ENCODE measurements around the gene BEND7. TPM values are rescaled to one million over a fixed set of nuclear protein-coding genes. Genes with fewer than 3 reads are reported as not detected.

The BEND7 gene
- total RNA-seq, 4 donors from 2014 or later: 10.8 to 27.5 (median 21.5) TPM

DNA sequence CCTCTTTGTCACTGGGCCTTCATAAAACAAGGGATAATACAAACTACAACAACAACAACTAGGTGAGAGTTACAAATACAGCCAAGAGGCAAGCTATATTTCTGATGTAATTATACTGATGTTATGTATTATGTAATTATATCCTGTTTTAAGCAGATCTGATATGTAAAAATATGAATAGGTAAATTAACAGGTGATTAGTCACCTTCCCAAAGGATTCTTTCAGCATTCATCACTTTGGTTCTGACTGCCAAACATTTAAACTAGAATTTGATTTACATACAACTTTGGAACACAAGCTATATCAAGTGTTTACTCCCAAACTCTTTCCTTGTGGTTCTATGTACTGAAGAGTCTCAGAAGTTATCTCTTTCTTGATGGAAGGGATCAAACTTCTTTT lies 53.7 kb downstream of the BEND7 start:
- TF ChIP-seq, protein P1, sequence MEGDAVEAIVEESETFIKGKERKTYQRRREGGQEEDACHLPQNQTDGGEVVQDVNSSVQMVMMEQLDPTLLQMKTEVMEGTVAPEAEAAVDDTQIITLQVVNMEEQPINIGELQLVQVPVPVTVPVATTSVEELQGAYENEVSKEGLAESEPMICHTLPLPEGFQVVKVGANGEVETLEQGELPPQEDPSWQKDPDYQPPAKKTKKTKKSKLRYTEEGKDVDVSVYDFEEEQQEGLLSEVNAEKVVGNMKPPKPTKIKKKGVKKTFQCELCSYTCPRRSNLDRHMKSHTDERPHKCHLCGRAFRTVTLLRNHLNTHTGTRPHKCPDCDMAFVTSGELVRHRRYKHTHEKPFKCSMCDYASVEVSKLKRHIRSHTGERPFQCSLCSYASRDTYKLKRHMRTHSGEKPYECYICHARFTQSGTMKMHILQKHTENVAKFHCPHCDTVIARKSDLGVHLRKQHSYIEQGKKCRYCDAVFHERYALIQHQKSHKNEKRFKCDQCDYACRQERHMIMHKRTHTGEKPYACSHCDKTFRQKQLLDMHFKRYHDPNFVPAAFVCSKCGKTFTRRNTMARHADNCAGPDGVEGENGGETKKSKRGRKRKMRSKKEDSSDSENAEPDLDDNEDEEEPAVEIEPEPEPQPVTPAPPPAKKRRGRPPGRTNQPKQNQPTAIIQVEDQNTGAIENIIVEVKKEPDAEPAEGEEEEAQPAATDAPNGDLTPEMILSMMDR (IDR thresholded peaks at IDR 0.05): no peak
- TF ChIP-seq POLR2A (IDR thresholded peaks at IDR 0.05) (no peak), EP300 (IDR thresholded peaks at IDR 0.05) (no peak)
- Histone ChIP-seq H3K4me3 (no peak overlapping the region), H3K27me3 (no peaks in the 10 kb centered on the region), H3K4me1 (no peaks in the 10 kb centered on the region), H3K27ac (no peak overlapping the region), H3K36me3 (peaks cover 0 to 37% (median 0%) of the 10 kb centered on the region in 3 donors), H3K9me3 (no peaks in the 10 kb centered on the region)
- DNase-seq (ENCODE audit: low spot score in 2 of 2): no peak

DNA sequence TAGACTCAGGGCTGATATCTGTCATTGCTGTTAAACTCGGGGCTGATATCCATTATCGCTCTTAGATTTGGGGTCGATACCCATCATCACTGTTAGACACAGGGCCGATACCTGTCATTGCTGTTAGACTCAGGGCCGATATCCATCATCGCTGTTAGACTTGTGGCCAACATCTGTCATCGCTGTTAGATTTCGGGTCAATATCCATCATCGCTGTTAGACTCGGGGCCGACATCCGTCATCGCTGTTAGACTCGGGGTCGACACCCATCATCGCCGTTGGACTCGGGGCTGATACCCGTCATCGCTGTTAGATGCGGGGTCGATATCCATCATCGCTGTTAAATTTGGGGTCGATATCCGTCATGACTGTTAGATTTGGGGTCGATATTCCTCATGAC lies 54.8 kb downstream of the BEND7 start:
- Histone ChIP-seq H3K4me1 (no peaks in the 10 kb centered on the region), H3K27me3 (no peaks in the 10 kb centered on the region), H3K36me3 (peaks cover 0 to 32% (median 0%) of the 10 kb centered on the region in 3 donors), H3K4me3 (no peak overlapping the region), H3K9me3 (no peaks in the 10 kb centered on the region), H3K27ac (no peak overlapping the region)
- 98 to 99% methylated on average over 26 of the region's 26 CpGs for WGBS, 2 donors
- no peak for DNase-seq (ENCODE audit: low spot score in 2 of 2)
- TF ChIP-seq POLR2A (IDR thresholded peaks at IDR 0.05): no peak
- TF ChIP-seq EP300 (IDR thresholded peaks at IDR 0.05): no peak
- TF ChIP-seq, protein P1 (IDR thresholded peaks at IDR 0.05): no peak

DNA sequence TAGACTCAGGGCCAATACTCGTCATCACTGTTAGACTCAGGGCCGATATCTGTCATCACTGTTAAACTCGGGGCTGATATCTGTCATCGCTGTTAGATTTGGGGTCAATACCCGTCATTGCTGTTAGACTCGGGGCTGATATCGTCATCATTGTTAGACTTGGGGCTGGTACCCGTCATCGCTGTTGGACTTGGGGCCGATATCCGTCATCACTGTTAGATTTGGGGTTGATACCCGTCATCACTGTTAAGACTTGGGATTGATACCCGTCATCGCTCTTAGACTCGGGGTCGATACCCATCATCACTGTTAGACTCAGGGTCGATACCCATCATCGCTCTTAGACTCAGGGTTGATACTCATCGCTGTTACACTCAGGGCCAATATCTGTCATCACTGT lies 56.5 kb downstream of the BEND7 start:
- TF ChIP-seq POLR2A (IDR thresholded peaks at IDR 0.05): no peak
- TF ChIP-seq, protein P1 (IDR thresholded peaks at IDR 0.05): no peak
- TF ChIP-seq EP300 (IDR thresholded peaks at IDR 0.05): no peak
- WGBS, 2 donors: 96 to 97% methylated on average over 19 of the region's 19 CpGs

DNA sequence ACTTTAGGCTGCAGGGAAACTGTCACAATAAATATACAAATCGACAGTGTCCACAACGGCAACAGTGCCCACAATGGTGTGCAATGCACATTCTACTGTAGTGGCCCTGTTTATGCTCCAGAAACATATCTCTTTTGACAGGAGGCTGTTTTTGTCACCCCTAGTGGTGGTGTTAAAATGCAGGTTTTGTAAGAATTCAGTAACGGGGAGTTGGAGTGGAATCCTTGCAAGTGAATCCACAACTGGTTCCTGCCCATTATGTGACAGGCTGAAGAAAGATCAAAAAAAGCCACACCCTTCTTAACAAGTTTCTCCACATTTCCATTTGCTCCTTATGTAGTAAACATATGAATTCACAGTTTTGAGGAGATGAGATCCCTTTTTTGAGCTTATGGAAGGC lies 58.5 kb downstream of the BEND7 start:
- no peak for DNase-seq (ENCODE audit: low spot score in 2 of 2)
- Histone ChIP-seq H3K4me1 (no peaks in the 10 kb centered on the region), H3K27me3 (no peaks in the 10 kb centered on the region), H3K27ac (no peak overlapping the region), H3K36me3 (peaks cover 0 to 24% (median 0%) of the 10 kb centered on the region in 3 donors), H3K4me3 (no peak overlapping the region), H3K9me3 (no peaks in the 10 kb centered on the region)
- TF ChIP-seq POLR2A (IDR thresholded peaks at IDR 0.05) (no peak), EP300 (IDR thresholded peaks at IDR 0.05) (no peak)
- TF ChIP-seq, protein P1 (IDR thresholded peaks at IDR 0.05): no peak
- WGBS, 2 donors: 73 to 81% methylated on average over 3 of the region's 3 CpGs

More for the DNA sequence above, 56.5 kb downstream of the BEND7 start:
- Histone ChIP-seq H3K4me1 (no peaks in the 10 kb centered on the region), H3K27me3 (no peaks in the 10 kb centered on the region), H3K4me3 (no peak overlapping the region), H3K9me3 (no peaks in the 10 kb centered on the region), H3K27ac (no peak overlapping the region), H3K36me3 (peaks cover 0 to 32% (median 0%) of the 10 kb centered on the region in 3 donors)
- DNase-seq (ENCODE audit: low spot score in 2 of 2): no peak

DNA sequence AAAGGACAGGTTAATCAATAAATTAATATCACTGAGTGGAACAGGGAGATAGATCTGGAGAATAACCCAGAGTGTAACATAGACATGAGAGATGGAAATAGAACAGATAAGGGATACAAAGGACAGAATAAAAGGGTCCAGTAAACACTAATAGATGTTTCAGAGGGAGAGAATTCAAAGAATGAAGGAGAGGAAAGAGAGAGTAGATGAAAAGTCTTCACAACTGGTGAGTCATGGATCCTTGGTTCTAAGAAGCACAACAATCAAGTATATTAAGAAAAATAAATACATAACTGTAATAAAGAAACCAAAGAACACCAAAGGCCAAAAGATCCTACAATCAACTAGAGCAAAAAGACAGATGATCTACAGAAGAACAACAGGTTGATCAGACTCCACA lies 66.3 kb downstream of the BEND7 start:
- DNase-seq (ENCODE audit: low spot score in 2 of 2): no peak
- no peak overlapping the region for H3K4me3 ChIP-seq
- peaks cover 0 to 45% (median 0%) of the 10 kb centered on the region in 3 donors for H3K36me3 ChIP-seq
- no peaks in the 10 kb centered on the region for H3K9me3 ChIP-seq
- H3K27ac ChIP-seq: no peak overlapping the region
- no peaks in the 10 kb centered on the region for H3K4me1 ChIP-seq
- TF ChIP-seq, protein P1 (IDR thresholded peaks at IDR 0.05): no peak
- TF ChIP-seq POLR2A (IDR thresholded peaks at IDR 0.05): no peak
- TF ChIP-seq EP300 (IDR thresholded peaks at IDR 0.05): no peak
- H3K27me3 ChIP-seq: no peaks in the 10 kb centered on the region
